ENCODE measurements around the gene PMEPA1.

PMEPA1 gene

GRCh38 chr20:57698116-57698866 lies 11.5 kb downstream of the PMEPA1 start:
- Histone ChIP-seq H3K4me3 (ENCODE audit: low read depth, low read length) (peak overlapping the region; percentile 3; the same call in 1 of the 2 replicates), H3K27ac (ENCODE audit: extremely low read depth, low read depth, low read length) (no peak overlapping the region), H3K4me1 (ENCODE audit: control insufficient read depth, insufficient read depth, low read length) (peaks cover 10% of the 10 kb centered on the region; the same call in 1 of the 2 replicates), H3K9me3 (ENCODE audit: control insufficient read depth, insufficient read depth, low read depth, low read length) (no peaks in the 10 kb centered on the region), H3K36me3 (ENCODE audit: control insufficient read depth in 2 of 2, insufficient read depth in 1 of 2, low read length in 2 of 2) (no peaks in the 10 kb centered on the region)
- CTCF ChIA-PET = interaction anchor here (0.6 to 1.6 kb wide), 5 partner anchors 12 to 389 kb away, joined by 3 to 5 read pairs (median 3); partner anchors contain the start of gene PMEPA1
- POLR2A ChIA-PET = interaction anchor here (1.4 to 2.6 kb wide), 3 partner anchors 12 to 75 kb away, joined by 4 to 42 read pairs (median 6); partner anchors contain the start of gene PMEPA1
- TF ChIP-seq ZNF391 (tag by site-specific recombination; IDR thresholded peaks at IDR 0.05; ENCODE audit: borderline replicate concordance, low read depth) (no peak), KLF10 (tag by site-specific recombination; IDR thresholded peaks at IDR 0.05) (0 out of 2 replicates have a peak, but pooled peaks have one; percentile 44), ZEB2 (tag by site-specific recombination; IDR thresholded peaks at IDR 0.05) (peak; percentile 95), ZFP69B (tag by site-specific recombination; IDR thresholded peaks at IDR 0.05) (0 out of 2 replicates have a peak, but pooled peaks have one; percentile 32), ZNF600 (tag by site-specific recombination; IDR thresholded peaks at IDR 0.05) (0 out of 2 replicates have a peak, but pooled peaks have one; percentile 38), ZFP37 (tag by site-specific recombination; IDR thresholded peaks at IDR 0.05) (no peak), KLF8 (tag by site-specific recombination; IDR thresholded peaks at IDR 0.05) (peak; percentile 66; the same call in 1 of the 2 replicates), SP7 (tag by site-specific recombination; IDR thresholded peaks at IDR 0.05) (peak; percentile 97), OSR2 (tag by site-specific recombination; IDR thresholded peaks at IDR 0.05) (peak; percentile 78), ZBTB20 (tag by site-specific recombination; IDR thresholded peaks at IDR 0.05) (0 out of 2 replicates have a peak, but pooled peaks have one; percentile 27), SP2 (tag by site-specific recombination; IDR thresholded peaks at IDR 0.05) (peak; percentile 62), ZBTB6 (tag by site-specific recombination; IDR thresholded peaks at IDR 0.05) (peak; percentile 74), ZNF404 (tag by site-specific recombination; IDR thresholded peaks at IDR 0.05) (no peak), ZNF639 (tag by site-specific recombination; IDR thresholded peaks at IDR 0.05) (peak; percentile 83), INSM2 (tag by site-specific recombination; IDR thresholded peaks at IDR 0.05) (peak; percentile 98), ZNF184 (tag by site-specific recombination; IDR thresholded peaks at IDR 0.05) (peak; percentile 81), ZNF571 (tag by site-specific recombination; IDR thresholded peaks at IDR 0.05) (no peak), ZNF37A (tag by site-specific recombination; IDR thresholded peaks at IDR 0.05) (no peak), ZBTB7A (tag by site-specific recombination; IDR thresholded peaks at IDR 0.05; ENCODE audit: low read depth) (no peak), KLF17 (tag by site-specific recombination; IDR thresholded peaks at IDR 0.05) (peak; percentile 98), REST (tag by site-specific recombination; IDR thresholded peaks at IDR 0.05) (no peak), ZNF610 (tag by site-specific recombination; IDR thresholded peaks at IDR 0.05; ENCODE audit: borderline replicate concordance) (no peak), ZNF555 (tag by site-specific recombination; conservative IDR thresholded peaks at IDR 0.05) (no peak), ZNF24 (tag by site-specific recombination; IDR thresholded peaks at IDR 0.05) (peak; percentile 63; the same call in 1 of the 2 replicates), KLF1 (tag by site-specific recombination; IDR thresholded peaks at IDR 0.05) (no peak)
